GM12878 (cell line): ENCODE results near the gene PFKL. TPM values are rescaled to one million over a fixed set of nuclear protein-coding genes. Genes with fewer than 3 reads are reported as not detected.

Source experiments
- ATAC-seq: fragments of 200-7000 bp; cut with Tn5 transposase; 3 replicates; pipeline ENCODE4 v1.9.1; 2020; ENCODE audit warnings: mild to moderate bottlenecking, moderate library complexity
- BruUV-seq: library from RNA; stranded (reverse); fragments of 400-500 nt; replicated peaks from 2 replicates; lab custom pipeline; 2021; lab: Mats Ljungman, UMichigan
- CTCF ChIA-PET: fragments of 300-600 bp; sonication (Branson Sonifier 250); formaldehyde crosslinking; extraction: SDS; loops from one replicate; lab custom pipeline; 2021; ENCODE audit warnings: inconsistent platforms; lab: Yijun Ruan, JAX
- POLR2A ChIA-PET: fragments of 350-600 bp; formaldehyde crosslinking; extraction: SDS; loops from one replicate; lab custom pipeline; 2021; ENCODE audit warnings: inconsistent platforms; lab: Charles Lee
- RAD21 ChIA-PET: fragments of 300-600 bp; sonication (Branson Sonifier 250); formaldehyde crosslinking; loops from one replicate; lab custom pipeline; 2023; ENCODE audit warnings: antibody characterized with exemption; ENCODE audit not compliant: unreplicated experiment; lab: Charles Lee
- SMC1A ChIA-PET: fragments of 300-600 bp; sonication (Branson Sonifier 250); formaldehyde crosslinking; loops from one replicate; lab custom pipeline; 2023; ENCODE audit not compliant: unreplicated experiment, uncharacterized antibody; lab: Charles Lee
- DNase-seq: peaks from one replicate; pipeline ENCODE4 v3.0.0-alpha.2; 2011; ENCODE audit warnings: low read depth, low spot score
- FAIRE-seq: peaks from 3 replicates; lab custom pipeline; 2011; peaks lifted over from hg19 to GRCh38; lab: Jason Lieb, UNC
- H2AFZ ChIP-seq: 2 replicates; pipeline ENCODE4 v1.6.0; 2011; ENCODE audit warnings: low read depth, low read length, control low read depth; ENCODE audit not compliant: control insufficient read depth
- H3K27ac ChIP-seq: 2 replicates; pipeline ENCODE4 v1.5.1; 2011; ENCODE audit warnings: control low read depth; ENCODE audit not compliant: control insufficient read depth, insufficient read depth
- H3K27me3 ChIP-seq, 2 experiments: replicated peaks in 1 of 2; 2 replicates each; pipeline versions ENCODE4 v1.6.0 to v1.6.1; 2011; ENCODE audit warnings: low read length in 1 of 2; ENCODE audit not compliant: control insufficient read depth in 2 of 2, insufficient read depth in 2 of 2
- H3K36me3 ChIP-seq, 2 experiments: 2 replicates each; pipeline ENCODE4 v1.5.1; 2011; ENCODE audit warnings: low read length in 1 of 2; ENCODE audit not compliant: control insufficient read depth in 2 of 2, insufficient read depth in 2 of 2
- H3K4me1 ChIP-seq: 2 replicates; pipeline ENCODE4 v1.6.1; 2011; ENCODE audit warnings: mild to moderate bottlenecking, low read length, moderate library complexity, mixed read lengths; ENCODE audit not compliant: control insufficient read depth, insufficient read depth
- H3K4me2 ChIP-seq: 2 replicates; pipeline ENCODE4 v1.6.0; 2011; ENCODE audit warnings: control low read depth; ENCODE audit not compliant: control insufficient read depth, insufficient read depth
- H3K4me3 ChIP-seq: fragments of 200-600 bp; sonication (generic); 2 replicates; pipeline ENCODE4 v1.5.1; 2016
- H3K79me2 ChIP-seq: 2 replicates; pipeline ENCODE4 v1.6.0; 2011; ENCODE audit warnings: low read length; ENCODE audit not compliant: control insufficient read depth, insufficient read depth
- H3K9ac ChIP-seq: 2 replicates; pipeline ENCODE4 v1.8.0; 2011; ENCODE audit warnings: low read length, control low read depth, mixed read lengths; ENCODE audit not compliant: control insufficient read depth, insufficient read depth
- H3K9me3 ChIP-seq: replicated peaks from 3 replicates; pipeline ENCODE4 v1.5.1; 2011; ENCODE audit warnings: mild to moderate bottlenecking, low read length; ENCODE audit not compliant: control insufficient read depth, insufficient read depth
- H4K20me1 ChIP-seq: 2 replicates; pipeline ENCODE4 v1.6.0; 2011; ENCODE audit not compliant: control insufficient read depth, insufficient read depth
- CBFB ChIP-seq: IDR thresholded peaks from 2 replicates; pipeline ENCODE4 v1.6.1; 2016; ENCODE audit warnings: antibody characterized with exemption, low read depth
- CHD1 ChIP-seq: IDR thresholded peaks from 2 replicates; pipeline ENCODE4 v1.6.1; 2012; ENCODE audit warnings: low read depth, low read length, improper control_type of control experiment
- IRF5 ChIP-seq: fragments of 450-650 bp; IDR thresholded peaks from 2 replicates; pipeline ENCODE4 v1.6.1; 2017; ENCODE audit warnings: borderline replicate concordance
- MLLT1 ChIP-seq: fragments of 450-650 bp; IDR thresholded peaks from 2 replicates; pipeline ENCODE4 v1.6.1; 2016; ENCODE audit warnings: mild to moderate bottlenecking
- NR2C2 ChIP-seq: IDR thresholded peaks from 2 replicates; pipeline ENCODE4 v1.6.1; 2011; ENCODE audit warnings: borderline replicate concordance, low read depth; ENCODE audit not compliant: control insufficient read depth, insufficient read length
- RBBP5 ChIP-seq: fragments of 200-600 bp; sonication (generic); conservative IDR thresholded peaks from 2 replicates; pipeline ENCODE4 v1.6.1; 2016
- RELB ChIP-seq: fragments of 450-650 bp; IDR thresholded peaks from 2 replicates; pipeline ENCODE4 v1.6.1; 2017; ENCODE audit warnings: low read depth, mild to moderate bottlenecking, moderate library complexity
- RFX5 ChIP-seq: IDR thresholded peaks from 2 replicates; pipeline ENCODE4 v1.6.1; 2011; ENCODE audit warnings: low read depth, low read length, improper control_type of control experiment
- SIN3A ChIP-seq: IDR thresholded peaks from 2 replicates; pipeline ENCODE4 v1.6.1; 2012; ENCODE audit warnings: low read depth, low read length, improper control_type of control experiment
- STAT1 ChIP-seq: fragments of 450-650 bp; conservative IDR thresholded peaks from 2 replicates; pipeline ENCODE4 v1.6.1; 2014; ENCODE audit warnings: antibody characterized with exemption, mild to moderate bottlenecking
- WGBS: methylation state at CpG from one replicate; pipeline ENCODE4 v1.1.6; 2016; ENCODE audit warnings: low lambda C conversion rate; ENCODE audit not compliant: insufficient replicate concordance, insufficient coverage; ENCODE audit errors: missing lambda C conversion rate; 5-methylcytosine and 5-hydroxymethylcytosine counted together
- in situ Hi-C: fragments of 300-500 bp; cut with MboI; formaldehyde crosslinking; loops from 9 replicates; pipeline ENCODE4 v1.14.3; 2018; ENCODE audit warnings: mixed read lengths
- intact Hi-C: fragments of 100-400 bp; cut with micrococcal nuclease; formaldehyde crosslinking; loops from one replicate; pipeline ENCODE4 v1.14.2; 2022; ENCODE audit not compliant: unreplicated experiment
- polyA plus RNA-seq, 11 experiments: library from polyadenylated mRNA; depleted of rRNA in 4 of 11; unstranded in 6 of 11; stranded (reverse) in 5 of 11; fragments of >200 nt; fragmentation: Nextera tagmentation in 4 of 11; fragmentation: Illumina TruSeq in 1 of 11; extraction: Ambion mirVana in 4 of 11; extraction: Trizol in 1 of 11; gene quantifications; 1 replicate in 1 of 11; 2 replicates in 10 of 11; pipeline versions ENCODE4 v1.2.1 to v1.2.3, GENCODE V29; 2011 to 2016; ENCODE audit warnings: inconsistent platforms in 2 of 11, missing spikeins in 2 of 11, low read depth in 1 of 11
- total RNA-seq, 4 experiments: library from RNA; depleted of rRNA in 3 of 4; stranded (reverse); fragments of >200 nt in 3 of 4; fragmentation: Illumina TruSeq in 1 of 4; extraction: Trizol in 1 of 4; gene quantifications; 2 replicates each; pipeline versions ENCODE4 v1.2.1 to v1.2.3, GENCODE V29; 2013 to 2021

Gene PFKL
- total and polyA plus RNA-seq, 10 of the 15 experiments (the other 5 are each of a cell fraction or from before 2014, with no cell fraction given), result 1.2 to 192 (median 112) TPM

- in situ Hi-C loops (loop anchor here (5.0 kb wide), 1 partner anchor 76 kb away; no protein-coding TSS in a partner anchor), intact Hi-C loops (no loop called here)
- no peaks in the 10 kb centered on the region; the same call in 2 of the 3 replicates for H3K9me3 ChIP-seq
- TF ChIP-seq IRF5 (no peak), CHD1 (no peak), RBBP5 (no peak)
- H3K36me3 ChIP-seq, result no peaks in the 10 kb centered on the region; a peak in 1 of 4 replicates
- ATAC-seq (no peak), DNase-seq (no peak), FAIRE-seq (no peak)
- ChIA-PET SMC1A (no interaction called here), RAD21 (no interaction called here), POLR2A (no interaction called here), CTCF (no interaction called here)
- 81% methylated on average over 19 of the region's 19 CpGs for WGBS
- H4K20me1 ChIP-seq, result no peaks in the 10 kb centered on the region
- H2AFZ ChIP-seq, result no peak overlapping the region
- no TSS peak for BruUV-seq
- H3K4me2 ChIP-seq, result no peak overlapping the region
- H3K27ac ChIP-seq, result no peak overlapping the region
- H3K79me2 ChIP-seq, result no peaks in the 10 kb centered on the region
- H3K27me3 ChIP-seq, result no peaks in the 10 kb centered on the region
- H3K9ac ChIP-seq, result no peak overlapping the region
- H3K4me3 ChIP-seq, result no peak overlapping the region
- peaks cover 3% of the 10 kb centered on the region; the same call in 1 of the 2 replicates for H3K4me1 ChIP-seq
Measured at GRCh38 chr21:44375761-44376241, 75.9 kb downstream of the PFKL start.

GRCh38 chr21:44376606-44377005, 76.8 kb downstream of the PFKL start:
- DNase-seq (no peak), ATAC-seq (no peak), FAIRE-seq (no peak)
- Histone ChIP-seq H2AFZ (no peak overlapping the region), H3K79me2 (no peaks in the 10 kb centered on the region), H3K36me3 (no peaks in the 10 kb centered on the region; a peak in 1 of 4 replicates), H3K4me1 (peaks cover 3% of the 10 kb centered on the region; the same call in 1 of the 2 replicates), H3K4me2 (no peak overlapping the region), H3K27ac (no peak overlapping the region), H4K20me1 (no peaks in the 10 kb centered on the region), H3K9me3 (no peaks in the 10 kb centered on the region; the same call in 2 of the 3 replicates), H3K27me3 (no peaks in the 10 kb centered on the region), H3K4me3 (no peak overlapping the region), H3K9ac (no peak overlapping the region)
- ChIA-PET SMC1A (no interaction called here), RAD21 (no interaction called here), POLR2A (no interaction called here), CTCF (no interaction called here)
- BruUV-seq, result no TSS peak
- in situ Hi-C loops (loop anchor here (5.0 kb wide), 1 partner anchor 76 kb away; no protein-coding TSS in a partner anchor), intact Hi-C loops (no loop called here)
- WGBS, result 79% methylated on average over 7 of the region's 9 CpGs
- no peak for TF ChIP-seq NR2C2
- no peak for TF ChIP-seq STAT1
- no peak for TF ChIP-seq RFX5
- no peak for TF ChIP-seq MLLT1
- no peak for TF ChIP-seq CBFB
- TF ChIP-seq RELB, result no peak
- no peak for TF ChIP-seq SIN3A
